ENCODE measurements around the gene CCDC187. TPM values are rescaled to one million over a fixed set of nuclear protein-coding genes. Genes with fewer than 3 reads are reported as not detected.

Gene CCDC187
- total RNA-seq, 1 donor from 2014 or later: not detected

DNA sequence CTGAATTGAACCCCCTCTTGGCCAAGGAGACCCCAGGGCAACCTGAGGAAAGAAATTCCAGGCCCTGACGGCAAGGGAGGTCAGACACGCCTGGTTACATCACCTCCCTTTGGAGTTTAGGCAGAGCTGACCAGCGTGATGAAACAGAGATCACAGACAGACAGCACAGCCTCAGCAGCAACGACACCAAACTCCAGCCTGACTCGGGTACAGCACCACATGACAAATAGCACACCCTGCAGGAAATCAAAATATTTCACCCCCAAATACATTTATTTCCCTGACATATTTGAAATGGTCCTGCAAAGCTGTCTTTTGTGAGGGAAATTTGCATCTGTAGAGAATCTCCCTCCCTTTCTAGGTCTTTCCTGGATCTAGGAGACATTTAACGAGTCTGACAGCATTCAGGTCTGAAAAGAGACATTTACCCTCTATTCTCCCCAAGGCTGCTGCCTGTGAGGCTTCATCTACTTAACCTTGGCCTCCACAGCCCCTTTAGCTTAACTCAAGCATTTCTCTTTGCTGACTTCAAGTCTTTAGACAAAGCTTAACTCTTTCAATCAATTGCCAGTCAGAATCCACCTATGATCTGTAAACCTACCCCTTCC lies 60.9 kb downstream of the CCDC187 start:
- DNase-seq (ENCODE audit: low spot score): no peak
- Histone ChIP-seq H3K9ac (no peak overlapping the region), H3K27ac (no peak overlapping the region), H3K4me3 (no peak overlapping the region), H3F3A (ENCODE audit: low read depth) (peaks cover 13% of the 10 kb centered on the region), H3K27me3 (peaks cover 9% of the 10 kb centered on the region), H3K4me2 (no peak overlapping the region), H2AFZ (replicated peaks) (no peak overlapping the region), H3K79me2 (ENCODE audit: low read depth) (peaks cover 71% of the 10 kb centered on the region), H3K4me1 (peaks cover 24% of the 10 kb centered on the region), H3K9me3 (ENCODE audit: low read depth) (no peaks in the 10 kb centered on the region), H4K20me1 (ENCODE audit: low read depth) (peaks cover 73% of the 10 kb centered on the region), H3K36me3 (no peaks in the 10 kb centered on the region)
- H3K4me3 Mint-ChIP-seq: peak overlapping the region; percentile 95
- peaks cover 42% of the 10 kb centered on the region for H3K4me1 Mint-ChIP-seq
- no peak overlapping the region for H3K27ac Mint-ChIP-seq
- peaks cover 11% of the 10 kb centered on the region for H3K27me3 Mint-ChIP-seq (ENCODE audit: insufficient read depth, low read depth)
- no peaks in the 10 kb centered on the region for H3K9me3 Mint-ChIP-seq
- TF ChIP-seq, protein P1, sequence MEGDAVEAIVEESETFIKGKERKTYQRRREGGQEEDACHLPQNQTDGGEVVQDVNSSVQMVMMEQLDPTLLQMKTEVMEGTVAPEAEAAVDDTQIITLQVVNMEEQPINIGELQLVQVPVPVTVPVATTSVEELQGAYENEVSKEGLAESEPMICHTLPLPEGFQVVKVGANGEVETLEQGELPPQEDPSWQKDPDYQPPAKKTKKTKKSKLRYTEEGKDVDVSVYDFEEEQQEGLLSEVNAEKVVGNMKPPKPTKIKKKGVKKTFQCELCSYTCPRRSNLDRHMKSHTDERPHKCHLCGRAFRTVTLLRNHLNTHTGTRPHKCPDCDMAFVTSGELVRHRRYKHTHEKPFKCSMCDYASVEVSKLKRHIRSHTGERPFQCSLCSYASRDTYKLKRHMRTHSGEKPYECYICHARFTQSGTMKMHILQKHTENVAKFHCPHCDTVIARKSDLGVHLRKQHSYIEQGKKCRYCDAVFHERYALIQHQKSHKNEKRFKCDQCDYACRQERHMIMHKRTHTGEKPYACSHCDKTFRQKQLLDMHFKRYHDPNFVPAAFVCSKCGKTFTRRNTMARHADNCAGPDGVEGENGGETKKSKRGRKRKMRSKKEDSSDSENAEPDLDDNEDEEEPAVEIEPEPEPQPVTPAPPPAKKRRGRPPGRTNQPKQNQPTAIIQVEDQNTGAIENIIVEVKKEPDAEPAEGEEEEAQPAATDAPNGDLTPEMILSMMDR (IDR thresholded peaks at IDR 0.05): peak; percentile 5
- no peak for TF ChIP-seq EZH2 (IDR thresholded peaks at IDR 0.05)
- no peak for TF ChIP-seq EZH2phosphoT487 (IDR thresholded peaks at IDR 0.05)
- H3K36me3 Mint-ChIP-seq: no peaks in the 10 kb centered on the region

DNA sequence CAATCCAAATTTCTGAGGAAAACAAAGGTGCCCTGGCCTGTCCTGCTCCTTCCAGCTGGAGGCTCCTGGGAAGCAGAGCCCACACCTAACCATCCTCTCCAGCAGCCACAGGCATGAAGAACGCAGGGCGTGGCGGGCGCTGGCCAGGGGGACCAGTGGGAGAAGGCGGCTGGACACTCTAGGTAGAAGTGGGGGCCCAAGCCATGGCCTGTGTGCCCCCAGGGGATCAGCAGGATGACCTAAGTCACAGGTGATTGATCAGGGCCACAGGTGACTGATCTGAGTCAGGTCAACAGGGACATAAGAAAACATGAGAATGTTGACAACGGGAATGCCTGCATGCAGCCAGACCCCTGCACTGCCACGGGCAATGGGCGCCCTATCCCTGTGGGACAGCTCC lies 61.6 kb downstream of the CCDC187 start:
- H2AFZ ChIP-seq (replicated peaks): no peak overlapping the region
- no peaks in the 10 kb centered on the region for H3K9me3 ChIP-seq (ENCODE audit: low read depth)
- no peak overlapping the region for H3K9ac ChIP-seq
- H3K4me1 Mint-ChIP-seq: peaks cover 36% of the 10 kb centered on the region
- H3K4me3 ChIP-seq: no peak overlapping the region
- H3K27me3 ChIP-seq: peaks cover 9% of the 10 kb centered on the region
- peaks cover 75% of the 10 kb centered on the region for H3K79me2 ChIP-seq (ENCODE audit: low read depth)
- no peak overlapping the region for H3K27ac ChIP-seq
- TF ChIP-seq, protein P1 (IDR thresholded peaks at IDR 0.05): no peak
- TF ChIP-seq EZH2phosphoT487 (IDR thresholded peaks at IDR 0.05) (no peak), EZH2 (IDR thresholded peaks at IDR 0.05) (no peak)
- H3K4me1 ChIP-seq: peaks cover 17% of the 10 kb centered on the region
- H3K27ac Mint-ChIP-seq: no peak overlapping the region
- no peaks in the 10 kb centered on the region for H3K36me3 ChIP-seq
- H3K4me2 ChIP-seq: no peak overlapping the region
- H4K20me1 ChIP-seq (ENCODE audit: low read depth): peaks cover 79% of the 10 kb centered on the region
- no peak for DNase-seq (ENCODE audit: low spot score)
- peaks cover 13% of the 10 kb centered on the region for H3F3A ChIP-seq (ENCODE audit: low read depth)
- no peaks in the 10 kb centered on the region for H3K9me3 Mint-ChIP-seq
- H3K36me3 Mint-ChIP-seq: no peaks in the 10 kb centered on the region
- H3K27me3 Mint-ChIP-seq (ENCODE audit: insufficient read depth, low read depth): peaks cover 6% of the 10 kb centered on the region
- H3K4me3 Mint-ChIP-seq: no peak overlapping the region

DNA sequence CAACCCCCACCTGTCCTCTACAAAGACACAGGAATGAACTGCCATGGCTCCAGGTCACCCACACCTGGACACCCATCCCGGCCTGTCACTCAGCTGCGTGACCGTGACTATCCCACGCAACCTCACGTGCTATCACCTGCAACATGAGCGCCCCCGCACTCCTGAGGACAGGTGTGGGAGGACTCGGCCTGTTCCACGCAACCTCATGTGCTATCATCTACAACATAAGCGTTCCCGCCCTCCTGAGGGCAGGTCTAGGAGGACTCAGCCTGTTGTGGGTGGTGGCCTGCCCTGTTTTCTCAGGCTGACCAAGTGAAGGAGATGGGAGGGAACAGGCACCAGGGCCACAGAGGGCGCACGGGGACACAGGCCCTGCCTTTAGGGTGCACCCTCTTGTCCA lies 62.4 kb downstream of the CCDC187 start:
- Histone ChIP-seq H3K9ac (no peak overlapping the region), H3F3A (ENCODE audit: low read depth) (peaks cover 13% of the 10 kb centered on the region), H3K4me3 (no peak overlapping the region), H3K36me3 (no peaks in the 10 kb centered on the region), H3K79me2 (ENCODE audit: low read depth) (peaks cover 75% of the 10 kb centered on the region), H3K4me2 (no peak overlapping the region), H3K4me1 (peaks cover 16% of the 10 kb centered on the region), H3K9me3 (ENCODE audit: low read depth) (no peaks in the 10 kb centered on the region), H4K20me1 (ENCODE audit: low read depth) (peaks cover 79% of the 10 kb centered on the region), H3K27ac (no peak overlapping the region), H2AFZ (replicated peaks) (no peak overlapping the region), H3K27me3 (peaks cover 5% of the 10 kb centered on the region)
- no peak for DNase-seq (ENCODE audit: low spot score)
- H3K4me3 Mint-ChIP-seq: no peak overlapping the region
- peaks cover 31% of the 10 kb centered on the region for H3K4me1 Mint-ChIP-seq
- H3K9me3 Mint-ChIP-seq: no peaks in the 10 kb centered on the region
- H3K27me3 Mint-ChIP-seq (ENCODE audit: insufficient read depth, low read depth): peaks cover 2% of the 10 kb centered on the region
- TF ChIP-seq EZH2 (IDR thresholded peaks at IDR 0.05): no peak
- TF ChIP-seq, protein P1 (IDR thresholded peaks at IDR 0.05): no peak
- no peaks in the 10 kb centered on the region for H3K36me3 Mint-ChIP-seq
- H3K27ac Mint-ChIP-seq: no peak overlapping the region
